GM12891 (cell line): ENCODE measurements around the gene OLFML3.

Source experiments
- PAX5 ChIP-seq: IDR thresholded peaks from 2 replicates; pipeline ENCODE4 v1.6.1; 2011; ENCODE audit warnings: low read length, moderate library complexity, mild to moderate bottlenecking; ENCODE audit not compliant: insufficient read depth, severe bottlenecking
- POLR2A ChIP-seq: IDR thresholded peaks from 2 replicates; pipeline ENCODE4 v1.6.1; 2011; ENCODE audit warnings: low read depth, low read length, control low read depth
- POLR2AphosphoS5 ChIP-seq: IDR thresholded peaks from 2 replicates; pipeline ENCODE4 v1.6.1; 2011; ENCODE audit warnings: low read depth, low read length, control low read depth
- POU2F2 ChIP-seq: IDR thresholded peaks from 2 replicates; pipeline ENCODE4 v1.6.1; 2011; ENCODE audit warnings: low read depth, mild to moderate bottlenecking, control low read depth, low read length, moderate library complexity
- TAF1 ChIP-seq: IDR thresholded peaks from 2 replicates; pipeline ENCODE4 v1.6.1; 2011; ENCODE audit warnings: low read depth, low read length, control low read depth

DNA sequence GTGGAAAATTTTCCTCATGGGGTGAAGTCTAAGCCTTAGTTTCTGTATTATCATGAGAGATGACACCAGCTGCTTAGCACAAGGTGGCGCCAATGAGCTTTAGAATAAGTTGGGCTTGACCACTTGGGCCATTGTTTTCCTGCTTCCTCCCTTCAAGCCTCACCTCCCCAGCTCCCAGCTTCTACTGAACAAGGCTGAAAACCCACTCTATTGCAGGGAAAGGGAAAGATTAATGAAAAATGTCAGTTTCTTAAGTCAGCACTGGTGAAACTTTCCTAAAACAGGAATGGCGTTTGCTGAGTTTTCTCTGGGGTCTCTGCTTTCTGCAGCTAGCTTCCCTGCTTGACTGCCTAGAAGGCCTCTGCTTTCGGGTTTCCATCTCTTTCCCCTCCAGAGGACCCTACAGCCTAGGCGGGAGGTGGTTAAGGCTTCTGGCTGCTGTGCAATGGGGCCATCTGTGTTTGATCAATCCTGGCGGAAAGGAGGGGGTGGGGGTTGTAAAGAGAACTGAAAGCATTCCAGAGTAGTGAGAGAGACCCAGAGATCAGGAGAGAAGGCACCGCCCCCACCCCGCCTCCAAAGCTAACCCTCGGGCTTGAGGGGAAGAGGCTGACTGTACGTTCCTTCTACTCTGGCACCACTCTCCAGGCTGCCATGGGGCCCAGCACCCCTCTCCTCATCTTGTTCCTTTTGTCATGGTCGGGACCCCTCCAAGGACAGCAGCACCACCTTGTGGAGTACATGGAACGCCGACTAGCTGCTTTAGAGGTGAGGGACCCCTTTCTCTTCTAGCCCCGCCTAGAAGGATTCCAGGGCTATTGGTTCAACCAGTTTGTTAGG lies at the start of gene OLFML3:
- TF ChIP-seq POLR2A: no peak
- TF ChIP-seq PAX5: no peak
- no peak for TF ChIP-seq POLR2AphosphoS5
- no peak for TF ChIP-seq TAF1
- no peak for TF ChIP-seq POU2F2
